ENCODE results near the gene GPRIN3. TPM values are rescaled to one million over a fixed set of nuclear protein-coding genes. Genes with fewer than 3 reads are reported as not detected.

GPRIN3 gene
- total RNA-seq, 4 donors from 2014 or later = 5.7 to 28.7 (median 8.8) TPM

- TF ChIP-seq CTCF (IDR thresholded peaks at IDR 0.05; ENCODE audit: low read depth) = no peak
These were observed 56.2 kb downstream of the GPRIN3 start for GRCh38 chr4:89251396-89251795.

- no peak for TF ChIP-seq CTCF (IDR thresholded peaks at IDR 0.05; ENCODE audit: low read depth)
These were observed 57.8 kb downstream of the GPRIN3 start for GRCh38 chr4:89249716-89250361.

GRCh38 chr4:89249313-89249712 lies 58.3 kb downstream of the GPRIN3 start:
- no peak for TF ChIP-seq CTCF (IDR thresholded peaks at IDR 0.05; ENCODE audit: low read depth)

GRCh38 chr4:89248879-89249281 lies 58.7 kb downstream of the GPRIN3 start:
- TF ChIP-seq CTCF (IDR thresholded peaks at IDR 0.05; ENCODE audit: low read depth) = no peak

GRCh38 chr4:89247951-89248350 lies 59.6 kb downstream of the GPRIN3 start:
- no peak for TF ChIP-seq CTCF (IDR thresholded peaks at IDR 0.05; ENCODE audit: low read depth)

- no peak for TF ChIP-seq CTCF (IDR thresholded peaks at IDR 0.05; ENCODE audit: low read depth)
These were observed 62.1 kb downstream of the GPRIN3 start for GRCh38 chr4:89245459-89245858.

- no peak for TF ChIP-seq CTCF (IDR thresholded peaks at IDR 0.05; ENCODE audit: low read depth)
These were observed 63.8 kb downstream of the GPRIN3 start for GRCh38 chr4:89243733-89244252.
